Measurements from ENCODE around the gene MYO7B. TPM values are rescaled to one million over a fixed set of nuclear protein-coding genes. Genes with fewer than 3 reads are reported as not detected.

MYO7B gene
- total and polyA plus RNA-seq, 2 experiments from 2014 or later: 0.06 to 0.12 TPM

DNA sequence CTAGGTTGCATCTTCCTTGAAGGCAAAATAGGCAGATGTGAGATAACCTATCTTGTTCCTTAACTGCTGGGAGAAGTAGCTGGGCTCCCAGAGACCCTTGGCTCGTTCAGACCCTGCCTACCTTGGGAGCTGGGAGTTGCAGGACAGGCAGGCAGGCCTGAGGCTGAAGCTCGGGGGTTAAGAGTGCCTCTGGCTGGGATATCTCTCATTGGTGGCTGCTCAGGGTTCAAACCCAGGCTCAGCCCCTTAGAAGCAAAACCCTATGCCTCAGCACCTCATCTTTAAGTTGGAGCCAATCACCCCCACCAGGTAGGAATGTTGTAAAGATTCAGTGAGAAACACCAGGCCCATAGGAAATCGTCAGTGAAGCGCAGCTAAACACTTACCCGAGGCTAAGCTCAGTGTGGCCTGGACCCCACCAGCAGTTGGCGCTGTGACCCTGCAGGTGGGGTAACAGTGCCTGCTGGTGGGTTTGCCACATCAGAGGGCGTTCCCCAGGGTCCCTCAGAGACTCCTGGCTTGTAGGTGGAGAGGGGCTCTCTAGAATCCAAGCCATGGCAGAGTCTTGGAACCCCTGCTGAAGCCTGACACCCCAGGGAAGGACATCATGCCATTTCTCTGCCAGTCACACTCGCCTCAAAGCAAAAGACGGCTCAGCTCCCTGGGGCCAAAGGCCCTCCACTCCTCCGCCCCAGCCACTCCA is 55.9 kb downstream of the MYO7B start:
- DNase-seq (ENCODE audit: low read depth in 1 of 2, low spot score in 1 of 2): peak; percentile 73 to 82
- Histone ChIP-seq H3K27ac (no peak overlapping the region), H3K9me3 (ENCODE audit: low read depth) (no peaks in the 10 kb centered on the region), H3K36me3 (no peaks in the 10 kb centered on the region), H3K4me1 (ENCODE audit: low read depth) (no peaks in the 10 kb centered on the region), H3K4me3 (no peak overlapping the region), H3K27me3 (no peaks in the 10 kb centered on the region)
- TF ChIP-seq, protein P1, sequence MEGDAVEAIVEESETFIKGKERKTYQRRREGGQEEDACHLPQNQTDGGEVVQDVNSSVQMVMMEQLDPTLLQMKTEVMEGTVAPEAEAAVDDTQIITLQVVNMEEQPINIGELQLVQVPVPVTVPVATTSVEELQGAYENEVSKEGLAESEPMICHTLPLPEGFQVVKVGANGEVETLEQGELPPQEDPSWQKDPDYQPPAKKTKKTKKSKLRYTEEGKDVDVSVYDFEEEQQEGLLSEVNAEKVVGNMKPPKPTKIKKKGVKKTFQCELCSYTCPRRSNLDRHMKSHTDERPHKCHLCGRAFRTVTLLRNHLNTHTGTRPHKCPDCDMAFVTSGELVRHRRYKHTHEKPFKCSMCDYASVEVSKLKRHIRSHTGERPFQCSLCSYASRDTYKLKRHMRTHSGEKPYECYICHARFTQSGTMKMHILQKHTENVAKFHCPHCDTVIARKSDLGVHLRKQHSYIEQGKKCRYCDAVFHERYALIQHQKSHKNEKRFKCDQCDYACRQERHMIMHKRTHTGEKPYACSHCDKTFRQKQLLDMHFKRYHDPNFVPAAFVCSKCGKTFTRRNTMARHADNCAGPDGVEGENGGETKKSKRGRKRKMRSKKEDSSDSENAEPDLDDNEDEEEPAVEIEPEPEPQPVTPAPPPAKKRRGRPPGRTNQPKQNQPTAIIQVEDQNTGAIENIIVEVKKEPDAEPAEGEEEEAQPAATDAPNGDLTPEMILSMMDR (IDR thresholded peaks at IDR 0.05; ENCODE audit: low read depth, low read length): peak; percentile 99

DNA sequence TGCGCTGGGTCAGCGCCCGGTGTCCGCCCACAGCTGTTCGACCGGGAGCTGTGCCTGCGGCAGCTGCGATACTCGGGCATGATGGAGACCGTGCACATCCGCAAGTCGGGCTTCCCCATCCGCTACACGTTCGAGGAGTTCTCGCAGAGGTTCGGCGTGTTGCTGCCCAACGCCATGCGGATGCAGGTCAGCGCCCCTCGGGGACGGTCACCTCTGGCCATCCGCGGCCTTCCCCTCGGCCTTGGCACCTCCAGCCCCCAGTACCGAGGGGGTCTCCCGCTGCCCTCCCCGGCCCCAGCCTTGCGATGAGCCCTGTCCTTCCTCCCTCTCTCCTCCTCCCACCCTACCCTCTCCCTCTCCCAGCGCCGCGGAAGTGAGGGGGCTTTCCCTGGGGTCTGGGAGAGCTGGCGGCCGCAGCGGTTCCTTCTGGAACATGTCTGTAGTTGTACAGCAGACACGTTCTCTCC is 57.3 kb downstream of the MYO7B start:
- TF ChIP-seq, protein P1 (IDR thresholded peaks at IDR 0.05; ENCODE audit: low read depth, low read length): no peak
- H3K4me1 ChIP-seq (ENCODE audit: low read depth): no peaks in the 10 kb centered on the region
- no peaks in the 10 kb centered on the region for H3K36me3 ChIP-seq
- no peak overlapping the region for H3K4me3 ChIP-seq
- H3K27ac ChIP-seq: no peak overlapping the region
- no peaks in the 10 kb centered on the region for H3K27me3 ChIP-seq
- no peak for DNase-seq (ENCODE audit: low read depth in 1 of 2, low spot score in 1 of 2)
- H3K9me3 ChIP-seq (ENCODE audit: low read depth): no peaks in the 10 kb centered on the region

DNA sequence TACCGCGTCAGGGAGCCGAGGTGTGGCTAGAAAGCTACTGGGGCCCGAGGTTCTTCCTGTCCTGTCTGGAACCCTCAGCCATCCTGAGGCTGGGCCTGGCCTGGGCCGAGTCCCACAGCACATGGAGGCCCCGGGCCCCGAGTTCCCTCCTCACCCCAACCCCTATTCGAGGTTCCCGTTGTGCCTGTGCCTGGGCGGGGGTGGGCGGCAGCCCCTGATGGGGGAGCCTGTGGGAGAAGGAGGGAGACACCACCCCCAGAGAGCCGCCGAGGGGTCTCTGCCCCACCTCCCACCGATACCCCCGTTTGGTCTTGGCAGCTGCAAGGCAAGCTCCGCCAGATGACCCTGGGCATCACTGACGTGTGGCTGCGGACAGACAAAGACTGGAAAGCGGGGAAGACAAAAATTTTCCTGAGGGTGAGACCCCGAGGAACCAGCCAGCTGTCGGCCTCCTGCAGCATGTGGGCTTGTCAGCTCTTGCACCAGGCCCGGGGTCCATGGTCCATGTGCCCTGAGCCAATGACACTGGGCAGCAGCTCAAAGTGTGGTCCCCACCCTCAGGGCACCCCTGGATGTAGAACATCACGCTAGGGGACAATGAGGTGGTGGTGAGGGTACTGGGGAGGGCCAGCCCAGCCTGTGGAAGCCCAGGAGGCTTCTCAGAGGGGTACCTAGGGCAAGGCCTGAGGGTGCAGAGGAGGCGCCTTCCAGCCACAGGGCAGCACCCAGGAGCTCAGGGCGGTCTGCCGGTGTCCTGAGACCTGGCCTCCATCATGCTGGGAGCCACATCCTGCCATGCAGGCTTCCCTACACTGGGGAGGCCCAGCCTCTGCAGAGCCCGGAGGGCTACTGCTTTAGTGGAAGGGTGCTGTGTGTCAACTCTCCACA is 58.0 kb downstream of the MYO7B start:
- H3K9me3 ChIP-seq (ENCODE audit: low read depth): no peaks in the 10 kb centered on the region
- H3K4me3 ChIP-seq: no peak overlapping the region
- no peaks in the 10 kb centered on the region for H3K27me3 ChIP-seq
- no peak overlapping the region for H3K27ac ChIP-seq
- no peaks in the 10 kb centered on the region for H3K4me1 ChIP-seq (ENCODE audit: low read depth)
- TF ChIP-seq, protein P1 (IDR thresholded peaks at IDR 0.05; ENCODE audit: low read depth, low read length): no peak
- H3K36me3 ChIP-seq: no peaks in the 10 kb centered on the region
- no peak for DNase-seq (ENCODE audit: low read depth in 1 of 2, low spot score in 1 of 2)

DNA sequence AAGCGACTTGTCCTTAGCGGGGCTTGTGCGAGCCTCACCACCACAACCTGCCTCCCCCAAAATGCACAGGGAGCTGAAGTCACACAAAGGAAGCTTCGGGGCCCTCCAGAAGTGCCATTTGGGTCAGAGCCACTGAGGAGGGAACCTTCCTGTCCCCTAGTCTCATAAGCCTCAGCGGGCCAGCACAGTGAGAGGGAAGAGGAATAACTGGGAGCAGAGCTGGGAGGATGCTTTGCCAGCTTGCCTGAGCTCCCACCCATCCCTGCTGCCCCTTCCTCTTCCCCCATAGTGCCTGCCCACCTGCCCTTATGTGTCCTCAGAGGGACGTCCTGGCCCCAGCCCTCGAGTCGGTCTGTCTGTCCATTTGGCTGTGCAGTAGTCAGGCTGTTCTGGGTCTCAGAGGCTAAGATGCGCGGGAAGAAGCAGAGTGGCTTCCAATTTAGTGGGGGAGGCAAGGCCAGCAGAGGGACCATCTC is 58.7 kb downstream of the MYO7B start:
- Histone ChIP-seq H3K9me3 (ENCODE audit: low read depth) (no peaks in the 10 kb centered on the region), H3K27me3 (no peaks in the 10 kb centered on the region), H3K4me1 (ENCODE audit: low read depth) (no peaks in the 10 kb centered on the region), H3K4me3 (no peak overlapping the region), H3K36me3 (no peaks in the 10 kb centered on the region), H3K27ac (no peak overlapping the region)
- TF ChIP-seq, protein P1 (IDR thresholded peaks at IDR 0.05; ENCODE audit: low read depth, low read length): no peak
- no peak for DNase-seq (ENCODE audit: low read depth in 1 of 2, low spot score in 1 of 2)

DNA sequence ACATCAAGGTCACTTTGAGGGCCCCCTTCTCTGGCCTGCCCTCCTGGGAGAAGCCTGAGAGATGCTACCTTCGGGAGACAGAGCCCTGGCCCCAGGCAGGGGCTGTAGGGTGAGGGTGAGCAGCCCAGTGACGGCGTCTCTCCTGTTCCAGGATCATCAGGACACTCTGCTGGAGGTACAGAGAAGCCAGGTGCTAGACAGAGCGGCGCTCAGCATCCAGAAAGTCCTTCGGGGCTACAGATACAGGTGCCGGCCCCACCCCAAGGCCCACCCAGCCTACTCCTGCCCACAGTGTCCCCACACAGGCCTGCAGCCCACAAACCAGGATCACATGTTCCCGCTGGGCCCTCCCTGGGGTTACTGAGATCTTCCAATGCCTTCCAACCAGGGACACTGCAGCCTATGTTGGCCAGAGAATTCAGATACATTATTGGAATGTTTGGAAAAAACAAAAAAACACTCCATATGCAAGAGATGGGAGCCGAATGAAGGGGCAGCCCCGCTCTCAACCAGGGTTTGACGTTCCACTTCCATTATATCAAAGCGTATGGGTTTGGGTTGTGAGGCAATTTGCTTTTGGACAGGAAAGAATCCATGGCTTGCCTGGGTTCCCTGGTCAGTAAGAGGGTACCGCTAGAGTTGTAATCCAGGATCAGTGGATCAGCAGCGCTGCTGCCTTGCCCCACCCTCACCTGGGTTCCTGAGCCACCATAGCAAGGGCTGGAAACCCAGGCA is 61.0 kb downstream of the MYO7B start:
- no peaks in the 10 kb centered on the region for H3K27me3 ChIP-seq
- H3K27ac ChIP-seq: no peak overlapping the region
- no peaks in the 10 kb centered on the region for H3K9me3 ChIP-seq (ENCODE audit: low read depth)
- TF ChIP-seq, protein P1 (IDR thresholded peaks at IDR 0.05; ENCODE audit: low read depth, low read length): no peak
- DNase-seq (ENCODE audit: low read depth in 1 of 2, low spot score in 1 of 2): no peak
- no peaks in the 10 kb centered on the region for H3K36me3 ChIP-seq
- no peak overlapping the region for H3K4me3 ChIP-seq
- H3K4me1 ChIP-seq (ENCODE audit: low read depth): no peaks in the 10 kb centered on the region
